K562 (cell line): ENCODE data around the gene ERGIC3. TPM values are rescaled to one million over a fixed set of nuclear protein-coding genes. Genes with fewer than 3 reads are reported as not detected.

ENCODE experiments used
- ATAC-seq: fragments of 200-7000 bp; cut with Tn5 transposase; 3 replicates; pipeline ENCODE4 v1.9.1; 2020; ENCODE audit warnings: moderate library complexity
- BruUV-seq: library from RNA; stranded (reverse); fragments of 400-500 nt; replicated peaks from 2 replicates; lab custom pipeline; 2021; lab: Mats Ljungman, UMichigan
- CTCF ChIA-PET: fragments of 300-600 bp; formaldehyde crosslinking; extraction: SDS; loops from one replicate; lab custom pipeline; 2021; ENCODE audit warnings: low intra/inter-chr PET ratio; lab: Yijun Ruan, JAX
- POLR2A ChIA-PET: fragments of 300-600, 350-650 bp; sonication (Branson Sonifier 250); formaldehyde crosslinking; extraction: SDS; loops from one replicate; lab custom pipeline; 2021; ENCODE audit warnings: antibody characterized with exemption, inconsistent platforms; lab: Yijun Ruan, JAX
- DNase-seq, 4 experiments: peaks; one replicate each; pipeline versions ENCODE4 v3.0.0 to v3.0.0-alpha.2; 2011 to 2018; ENCODE audit warnings: low spot score in 3 of 4, mixed read lengths in 3 of 4; ENCODE audit errors: extremely low read depth in 1 of 4
- FAIRE-seq: peaks from 2 replicates; lab custom pipeline; 2011; peaks lifted over from hg19 to GRCh38; lab: Jason Lieb, UNC
- H2AFZ ChIP-seq: 2 replicates; pipeline ENCODE4 v1.6.0; 2011; ENCODE audit warnings: low read depth, low read length, control low read depth, inconsistent platforms
- H3K27ac ChIP-seq: fragments of 200-600 bp; 3 replicates; pipeline ENCODE4 v1.8.0; 2011; ENCODE audit warnings: low read depth, mild to moderate bottlenecking, control low read depth, inconsistent platforms, low read length, moderate library complexity, mixed read lengths; ENCODE audit errors: extremely low read depth
- H3K27me3 ChIP-seq, 2 experiments: fragments of 300-600 bp in 1 of 2; 2 replicates in 1 of 2; 3 replicates in 1 of 2; pipeline versions ENCODE4 v1.6.0 to v1.8.0; 2011; ENCODE audit warnings: inconsistent platforms in 2 of 2, low read length in 2 of 2, mild to moderate bottlenecking in 1 of 2, mixed read lengths in 1 of 2, moderate library complexity in 1 of 2; ENCODE audit not compliant: control insufficient read depth in 2 of 2, insufficient read depth in 2 of 2
- H3K36me3 ChIP-seq: fragments of 300-600 bp; 3 replicates; pipeline ENCODE4 v1.8.0; 2011; ENCODE audit warnings: mild to moderate bottlenecking, low read length, inconsistent platforms; ENCODE audit not compliant: control insufficient read depth, insufficient read depth
- H3K4me1 ChIP-seq, 2 experiments: fragments of 200-600 bp in 1 of 2; replicated peaks in 1 of 2; 2 replicates in 1 of 2; 3 replicates in 1 of 2; pipeline versions ENCODE4 v1.5.1 to v1.8.0; 2011; ENCODE audit warnings: inconsistent platforms in 2 of 2, low read length in 2 of 2, mild to moderate bottlenecking in 1 of 2, mixed read lengths in 1 of 2, moderate library complexity in 1 of 2; ENCODE audit not compliant: control insufficient read depth in 2 of 2, insufficient read depth in 2 of 2
- H3K4me2 ChIP-seq: 2 replicates; pipeline ENCODE4 v1.6.1; 2011; ENCODE audit warnings: low read length, control low read depth, inconsistent platforms, mixed read lengths; ENCODE audit not compliant: insufficient read depth
- H3K4me3 ChIP-seq: fragments of 200-600 bp; sonication (generic), shearing (Covaris generic); 2 replicates; pipeline ENCODE4 v1.5.1; 2016; ENCODE audit warnings: control low read depth, inconsistent platforms
- H3K79me2 ChIP-seq: fragments of 200-600 bp; 3 replicates; pipeline ENCODE4 v1.8.0; 2011; ENCODE audit warnings: low read length, inconsistent platforms; ENCODE audit not compliant: control insufficient read depth, insufficient read depth
- H3K9ac ChIP-seq, 2 experiments: 2 replicates each; pipeline versions ENCODE4 v1.6.0 to v1.6.1; 2011; ENCODE audit warnings: low read depth in 2 of 2, low read length in 2 of 2, control low read depth in 1 of 2, inconsistent platforms in 1 of 2, mild to moderate bottlenecking in 1 of 2, mixed read lengths in 1 of 2; ENCODE audit not compliant: insufficient read depth in 1 of 2
- H3K9me1 ChIP-seq: one replicate; pipeline ENCODE4 v1.6.0; 2011; ENCODE audit warnings: inconsistent platforms, mild to moderate bottlenecking, low read length, moderate library complexity; ENCODE audit not compliant: control insufficient read depth, insufficient read depth
- H3K9me3 ChIP-seq: replicated peaks from 2 replicates; pipeline ENCODE4 v1.5.1; 2011; ENCODE audit warnings: low read depth, low read length, inconsistent platforms; ENCODE audit not compliant: control insufficient read depth, insufficient read depth
- H4K20me1 ChIP-seq: replicated peaks from 2 replicates; pipeline ENCODE4 v1.6.1; 2011; ENCODE audit warnings: low read length, inconsistent platforms, mixed read lengths; ENCODE audit not compliant: control insufficient read depth, insufficient read depth
- C11orf30 ChIP-seq: fragments of 450-650 bp; IDR thresholded peaks from 2 replicates; pipeline ENCODE4 v1.6.1; 2016; ENCODE audit warnings: low read depth, mild to moderate bottlenecking
- CHCHD3 ChIP-seq: fragments of 250-450 bp; sonication (Bioruptor Pico); IDR thresholded peaks from 2 replicates; pipeline ENCODE4 v2.1.2; 2022; ENCODE audit warnings: mild to moderate bottlenecking
- EGR1 ChIP-seq: fragments of 450-650 bp; conservative IDR thresholded peaks from 2 replicates; pipeline ENCODE4 v1.6.1; 2017; ENCODE audit warnings: mild to moderate bottlenecking
- HMG20B ChIP-seq: fragments of 250-450 bp; sonication (Bioruptor Pico); IDR thresholded peaks from 2 replicates; pipeline ENCODE4 v1.5.0; 2021; ENCODE audit warnings: mild to moderate bottlenecking
- HOXB6 ChIP-seq: fragments of 250-450 bp; sonication (Bioruptor Pico); IDR thresholded peaks from 2 replicates; pipeline ENCODE4 v1.5.1; 2022; ENCODE audit warnings: mild to moderate bottlenecking, borderline replicate concordance
- MCM7 ChIP-seq, 2 experiments: fragments of 450-650 bp; IDR thresholded peaks; 2 replicates each; pipeline ENCODE4 v1.6.1; 2016 to 2018
- NEUROD1 ChIP-seq: fragments of 150-350 bp; IDR thresholded peaks from 2 replicates; pipeline ENCODE4 v1.6.1; 2014; ENCODE audit warnings: borderline replicate concordance, low read length, low read depth; ENCODE audit not compliant: partially characterized antibody
- NR3C1 ChIP-seq: sonication (generic); formaldehyde crosslinking; IDR thresholded peaks from 2 replicates; pipeline ENCODE4 v1.8.1; 2022; ENCODE audit warnings: missing genetic modification reagents
- PHF21A ChIP-seq: fragments of 450-650 bp; IDR thresholded peaks from 2 replicates; pipeline ENCODE4 v1.6.1; 2017; ENCODE audit warnings: low read depth, borderline replicate concordance
- RB1 ChIP-seq: fragments of 450-650 bp; IDR thresholded peaks from 2 replicates; pipeline ENCODE4 v1.6.1; 2017; ENCODE audit warnings: low read depth, mild to moderate bottlenecking
- TFAM ChIP-seq: fragments of 250-450 bp; sonication (Bioruptor Pico); conservative IDR thresholded peaks from 2 replicates; pipeline ENCODE4 v1.5.0; 2021; ENCODE audit warnings: mild to moderate bottlenecking, moderate library complexity
- ZKSCAN1 ChIP-seq: fragments of 150-350 bp; IDR thresholded peaks from 2 replicates; pipeline ENCODE4 v1.6.1; 2016; ENCODE audit warnings: low read depth, low read length
- ZNF140 ChIP-seq: fragments of 250-450 bp; sonication (Bioruptor Pico); IDR thresholded peaks from 2 replicates; pipeline ENCODE4 v1.8.0; 2021; ENCODE audit warnings: moderate library complexity, mild to moderate bottlenecking, inconsistent platforms
- ZNF232 ChIP-seq: sonication (generic); formaldehyde crosslinking; IDR thresholded peaks from 2 replicates; pipeline ENCODE4 v1.8.0; 2022; ENCODE audit warnings: mild to moderate bottlenecking, missing genetic modification reagents
- ZNF3 ChIP-seq: fragments of 250-450 bp; sonication (Bioruptor Pico); IDR thresholded peaks from 2 replicates; pipeline ENCODE4 v1.5.0; 2021; ENCODE audit warnings: mild to moderate bottlenecking, moderate library complexity
- ZNF707 ChIP-seq: fragments of 250-450 bp; sonication (Bioruptor Pico); conservative IDR thresholded peaks from 2 replicates; pipeline ENCODE4 v1.8.0; 2022; ENCODE audit warnings: inconsistent platforms, mild to moderate bottlenecking, moderate library complexity
- WGBS: fragments of 100-300 bp; shearing (Covaris generic); methylation state at CpG from one replicate; pipeline ENCODE4 v1.1.6; 2016; ENCODE audit warnings: low coverage, mixed read lengths; ENCODE audit not compliant: insufficient coverage; ENCODE audit errors: missing lambda C conversion rate; 5-methylcytosine and 5-hydroxymethylcytosine counted together
- in situ Hi-C: fragments of 300-500 bp; cut with MboI; formaldehyde crosslinking; loops from 4 replicates; pipeline ENCODE4 v1.15.0; 2018; ENCODE audit warnings: inconsistent platforms, mixed read lengths
- intact Hi-C: fragments of 100-400 bp; cut with micrococcal nuclease; formaldehyde crosslinking; loops from 2 replicates; pipeline ENCODE4 v1.14.2; 2022
- polyA plus RNA-seq, 8 experiments: library from polyadenylated mRNA; depleted of rRNA in 4 of 8; stranded (reverse) in 5 of 8; unstranded in 3 of 8; fragments of >200 nt; fragmentation: Nextera tagmentation in 2 of 8; fragmentation: Illumina TruSeq in 1 of 8; extraction: Ambion mirVana in 2 of 8; extraction: Trizol in 1 of 8; gene quantifications; 2 replicates each; pipeline versions ENCODE4 v1.2.1 to v1.2.3, GENCODE V29; 2011 to 2014; ENCODE audit warnings: inconsistent platforms in 1 of 8, missing spikeins in 1 of 8
- total RNA-seq, 7 experiments: library from RNA; depleted of rRNA in 6 of 7; stranded (reverse); fragments of >200 nt in 6 of 7; fragmentation: Illumina TruSeq in 2 of 7; extraction: Trizol in 2 of 7; gene quantifications; 2 replicates each; pipeline versions ENCODE4 v1.2.1 to v1.2.3, GENCODE V29; 2011 to 2021; ENCODE audit warnings: low replicate concordance in 1 of 7
- TF ChIP-seq, protein P1 (sequence below), 3 experiments: IDR thresholded peaks in 2 of 3; conservative IDR thresholded peaks in 1 of 3; 2 replicates each; pipeline ENCODE4 v1.5.1; 2011 to 2012; ENCODE audit warnings: low read length in 3 of 3, mild to moderate bottlenecking in 3 of 3, control low read depth in 2 of 3, improper control_type of control experiment in 1 of 3, inconsistent platforms in 1 of 3, low read depth in 1 of 3, mixed read lengths in 1 of 3, moderate library complexity in 1 of 3; ENCODE audit not compliant: insufficient read depth in 2 of 3
- TF ChIP-seq, protein P2 (sequence below): fragments of 450-650 bp; formaldehyde crosslinking; IDR thresholded peaks from 2 replicates; pipeline ENCODE4 v1.4.0; 2020; ENCODE audit warnings: mild to moderate bottlenecking, moderate library complexity

Gene ERGIC3
- total and polyA plus RNA-seq, 9 of the 15 experiments (the other 6 are each of a cell fraction or from before 2014, with no cell fraction given), result 121 to 278 (median 184) TPM

DNA sequence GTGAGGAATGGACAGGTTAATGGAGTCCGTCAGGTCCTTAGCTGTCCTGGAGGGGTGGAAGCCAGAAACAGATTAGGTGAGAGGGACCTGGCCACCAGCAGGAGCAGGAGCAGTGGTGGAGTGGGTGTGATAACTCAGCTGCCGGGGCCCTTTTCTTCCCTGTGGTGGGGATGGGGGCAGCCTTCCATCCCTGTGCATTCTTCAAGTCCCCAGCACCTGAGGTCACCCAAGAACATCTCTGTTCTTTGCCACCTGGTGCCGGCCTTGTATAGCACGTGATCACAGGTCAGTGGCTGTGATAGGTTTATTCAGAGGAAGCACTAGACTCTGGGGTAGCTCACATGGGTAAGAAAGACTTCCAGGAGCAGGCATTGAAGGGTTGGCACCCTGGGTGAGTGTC lies 16.6 kb downstream of the ERGIC3 start:
- Histone ChIP-seq H2AFZ (no peak overlapping the region), H3K9me3 (no peaks in the 10 kb centered on the region), H3K27ac (no peak overlapping the region), H3K9ac (no peak overlapping the region), H3K4me1 (peaks cover 0 to 12% of the 10 kb centered on the region in 2 experiments; a peak in 1 of 5 replicates), H3K27me3 (no peaks in the 10 kb centered on the region), H3K4me2 (no peak overlapping the region), H3K4me3 (no peak overlapping the region), H3K9me1 (no peaks in the 10 kb centered on the region), H3K79me2 (no peaks in the 10 kb centered on the region), H3K36me3 (peaks cover 41% of the 10 kb centered on the region; the same call in 1 of the 3 replicates), H4K20me1 (peaks cover 3% of the 10 kb centered on the region)
- no peak for TF ChIP-seq ZNF707 (CRISPR knock-in tag)
- TF ChIP-seq TFAM (CRISPR knock-in tag), result no peak
- no peak for TF ChIP-seq HOXB6 (CRISPR knock-in tag)
- TF ChIP-seq PHF21A, result no peak
- no peak for TF ChIP-seq CHCHD3 (CRISPR knock-in tag)
- TF ChIP-seq MCM7 (IDR thresholded peaks at IDR 0.05), result no peak
- TF ChIP-seq ZNF3 (CRISPR knock-in tag), result no peak
- no peak for TF ChIP-seq NEUROD1
- no peak for TF ChIP-seq ZNF232
- TF ChIP-seq C11orf30, result no peak
- no peak for TF ChIP-seq ZNF140 (CRISPR knock-in tag)
- TF ChIP-seq HMG20B (CRISPR knock-in tag), result no peak
- TF ChIP-seq ZKSCAN1, result no peak
- no peak for TF ChIP-seq EGR1
- no peak for TF ChIP-seq RB1
- TF ChIP-seq, protein P1, sequence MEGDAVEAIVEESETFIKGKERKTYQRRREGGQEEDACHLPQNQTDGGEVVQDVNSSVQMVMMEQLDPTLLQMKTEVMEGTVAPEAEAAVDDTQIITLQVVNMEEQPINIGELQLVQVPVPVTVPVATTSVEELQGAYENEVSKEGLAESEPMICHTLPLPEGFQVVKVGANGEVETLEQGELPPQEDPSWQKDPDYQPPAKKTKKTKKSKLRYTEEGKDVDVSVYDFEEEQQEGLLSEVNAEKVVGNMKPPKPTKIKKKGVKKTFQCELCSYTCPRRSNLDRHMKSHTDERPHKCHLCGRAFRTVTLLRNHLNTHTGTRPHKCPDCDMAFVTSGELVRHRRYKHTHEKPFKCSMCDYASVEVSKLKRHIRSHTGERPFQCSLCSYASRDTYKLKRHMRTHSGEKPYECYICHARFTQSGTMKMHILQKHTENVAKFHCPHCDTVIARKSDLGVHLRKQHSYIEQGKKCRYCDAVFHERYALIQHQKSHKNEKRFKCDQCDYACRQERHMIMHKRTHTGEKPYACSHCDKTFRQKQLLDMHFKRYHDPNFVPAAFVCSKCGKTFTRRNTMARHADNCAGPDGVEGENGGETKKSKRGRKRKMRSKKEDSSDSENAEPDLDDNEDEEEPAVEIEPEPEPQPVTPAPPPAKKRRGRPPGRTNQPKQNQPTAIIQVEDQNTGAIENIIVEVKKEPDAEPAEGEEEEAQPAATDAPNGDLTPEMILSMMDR (IDR thresholded peaks at IDR 0.05 in 2 of 3, conservative IDR thresholded peaks at IDR 0.05 in 1 of 3; ENCODE audit: insufficient read depth in 2 of 3, low read depth in 1 of 3, low read length in 3 of 3), result no peak
- TF ChIP-seq NR3C1 (CRISPR knock-in tag), result no peak
- TF ChIP-seq, protein P2, sequence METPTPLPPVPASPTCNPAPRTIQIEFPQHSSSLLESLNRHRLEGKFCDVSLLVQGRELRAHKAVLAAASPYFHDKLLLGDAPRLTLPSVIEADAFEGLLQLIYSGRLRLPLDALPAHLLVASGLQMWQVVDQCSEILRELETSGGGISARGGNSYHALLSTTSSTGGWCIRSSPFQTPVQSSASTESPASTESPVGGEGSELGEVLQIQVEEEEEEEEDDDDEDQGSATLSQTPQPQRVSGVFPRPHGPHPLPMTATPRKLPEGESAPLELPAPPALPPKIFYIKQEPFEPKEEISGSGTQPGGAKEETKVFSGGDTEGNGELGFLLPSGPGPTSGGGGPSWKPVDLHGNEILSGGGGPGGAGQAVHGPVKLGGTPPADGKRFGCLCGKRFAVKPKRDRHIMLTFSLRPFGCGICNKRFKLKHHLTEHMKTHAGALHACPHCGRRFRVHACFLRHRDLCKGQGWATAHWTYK, result no peak
- ATAC-seq (no peak), DNase-seq (peak in 2 of 4 experiments; percentile 10 to 14), FAIRE-seq (no peak)
- intact Hi-C loops (no loop called here), in situ Hi-C loops (no loop called here)
- ChIA-PET CTCF (no interaction called here), POLR2A (interaction anchor here (0.6 to 0.8 kb wide), 3 partner anchors 10 to 27 kb away, joined by 3 to 4 read pairs (median 3); no protein-coding TSS in a partner anchor)
- BruUV-seq, result no TSS peak
- WGBS, result 67% methylated on average over 4 of the region's 4 CpGs
